K562 (cell line): ENCODE results near the gene CDCA4. TPM values are rescaled to one million over a fixed set of nuclear protein-coding genes. Genes with fewer than 3 reads are reported as not detected.
A peak's percentile ranks its signal among the peaks of the same experiment; 100 is the strongest.

Source experiments
- ATAC-seq: fragments of 200-7000 bp; cut with Tn5 transposase; 3 replicates; pipeline ENCODE4 v1.9.1; 2020; ENCODE audit warnings: moderate library complexity
- BruUV-seq: library from RNA; stranded (reverse); fragments of 400-500 nt; replicated peaks from 2 replicates; lab custom pipeline; 2021; lab: Mats Ljungman, UMichigan
- CTCF ChIA-PET: fragments of 300-600 bp; formaldehyde crosslinking; extraction: SDS; loops from one replicate; lab custom pipeline; 2021; ENCODE audit warnings: low intra/inter-chr PET ratio; lab: Yijun Ruan, JAX
- POLR2A ChIA-PET: fragments of 300-600, 350-650 bp; sonication (Branson Sonifier 250); formaldehyde crosslinking; extraction: SDS; loops from one replicate; lab custom pipeline; 2021; ENCODE audit warnings: antibody characterized with exemption, inconsistent platforms; lab: Yijun Ruan, JAX
- DNase-seq, 4 experiments: peaks; one replicate each; pipeline versions ENCODE4 v3.0.0 to v3.0.0-alpha.2; 2011 to 2018; ENCODE audit warnings: low spot score in 3 of 4, mixed read lengths in 3 of 4; ENCODE audit errors: extremely low read depth in 1 of 4
- FAIRE-seq: peaks from 2 replicates; lab custom pipeline; 2011; peaks lifted over from hg19 to GRCh38; lab: Jason Lieb, UNC
- H2AFZ ChIP-seq: 2 replicates; pipeline ENCODE4 v1.6.0; 2011; ENCODE audit warnings: low read depth, low read length, control low read depth, inconsistent platforms
- H3K27ac ChIP-seq: fragments of 200-600 bp; 3 replicates; pipeline ENCODE4 v1.8.0; 2011; ENCODE audit warnings: low read depth, mild to moderate bottlenecking, control low read depth, inconsistent platforms, low read length, moderate library complexity, mixed read lengths; ENCODE audit errors: extremely low read depth
- H3K27me3 ChIP-seq, 2 experiments: fragments of 300-600 bp in 1 of 2; 2 replicates in 1 of 2; 3 replicates in 1 of 2; pipeline versions ENCODE4 v1.6.0 to v1.8.0; 2011; ENCODE audit warnings: inconsistent platforms in 2 of 2, low read length in 2 of 2, mild to moderate bottlenecking in 1 of 2, mixed read lengths in 1 of 2, moderate library complexity in 1 of 2; ENCODE audit not compliant: control insufficient read depth in 2 of 2, insufficient read depth in 2 of 2
- H3K36me3 ChIP-seq: fragments of 300-600 bp; 3 replicates; pipeline ENCODE4 v1.8.0; 2011; ENCODE audit warnings: mild to moderate bottlenecking, low read length, inconsistent platforms; ENCODE audit not compliant: control insufficient read depth, insufficient read depth
- H3K4me1 ChIP-seq, 2 experiments: fragments of 200-600 bp in 1 of 2; replicated peaks in 1 of 2; 2 replicates in 1 of 2; 3 replicates in 1 of 2; pipeline versions ENCODE4 v1.5.1 to v1.8.0; 2011; ENCODE audit warnings: inconsistent platforms in 2 of 2, low read length in 2 of 2, mild to moderate bottlenecking in 1 of 2, mixed read lengths in 1 of 2, moderate library complexity in 1 of 2; ENCODE audit not compliant: control insufficient read depth in 2 of 2, insufficient read depth in 2 of 2
- H3K4me2 ChIP-seq: 2 replicates; pipeline ENCODE4 v1.6.1; 2011; ENCODE audit warnings: low read length, control low read depth, inconsistent platforms, mixed read lengths; ENCODE audit not compliant: insufficient read depth
- H3K4me3 ChIP-seq: fragments of 200-600 bp; sonication (generic), shearing (Covaris generic); 2 replicates; pipeline ENCODE4 v1.5.1; 2016; ENCODE audit warnings: control low read depth, inconsistent platforms
- H3K79me2 ChIP-seq: fragments of 200-600 bp; 3 replicates; pipeline ENCODE4 v1.8.0; 2011; ENCODE audit warnings: low read length, inconsistent platforms; ENCODE audit not compliant: control insufficient read depth, insufficient read depth
- H3K9ac ChIP-seq, 2 experiments: 2 replicates each; pipeline versions ENCODE4 v1.6.0 to v1.6.1; 2011; ENCODE audit warnings: low read depth in 2 of 2, low read length in 2 of 2, control low read depth in 1 of 2, inconsistent platforms in 1 of 2, mild to moderate bottlenecking in 1 of 2, mixed read lengths in 1 of 2; ENCODE audit not compliant: insufficient read depth in 1 of 2
- H3K9me1 ChIP-seq: one replicate; pipeline ENCODE4 v1.6.0; 2011; ENCODE audit warnings: inconsistent platforms, mild to moderate bottlenecking, low read length, moderate library complexity; ENCODE audit not compliant: control insufficient read depth, insufficient read depth
- H3K9me3 ChIP-seq: replicated peaks from 2 replicates; pipeline ENCODE4 v1.5.1; 2011; ENCODE audit warnings: low read depth, low read length, inconsistent platforms; ENCODE audit not compliant: control insufficient read depth, insufficient read depth
- H4K20me1 ChIP-seq: replicated peaks from 2 replicates; pipeline ENCODE4 v1.6.1; 2011; ENCODE audit warnings: low read length, inconsistent platforms, mixed read lengths; ENCODE audit not compliant: control insufficient read depth, insufficient read depth
- BCOR ChIP-seq: fragments of 450-650 bp; IDR thresholded peaks from 2 replicates; pipeline ENCODE4 v1.6.1; 2016
- FOSL1 ChIP-seq: fragments of 200-800 bp; sonication (Bioruptor generic); conservative IDR thresholded peaks from 2 replicates; pipeline ENCODE4 v1.6.1; 2016; ENCODE audit warnings: missing genetic modification characterization, missing compliant biosample characterization
- MAFK ChIP-seq: IDR thresholded peaks from 2 replicates; pipeline ENCODE4 v1.6.1; 2011; ENCODE audit warnings: low read length, improper control_type of control experiment
- MEF2A ChIP-seq: IDR thresholded peaks from 2 replicates; pipeline ENCODE4 v1.6.1; 2011; ENCODE audit warnings: low read depth, mild to moderate bottlenecking, low read length, moderate library complexity; ENCODE audit not compliant: control insufficient read depth
- ZNF143 ChIP-seq: sonication (generic); formaldehyde crosslinking; IDR thresholded peaks from 2 replicates; pipeline ENCODE4 v1.9.0; 2022; ENCODE audit warnings: mild to moderate bottlenecking, missing genetic modification reagents
- WGBS: fragments of 100-300 bp; shearing (Covaris generic); methylation state at CpG from one replicate; pipeline ENCODE4 v1.1.6; 2016; ENCODE audit warnings: low coverage, mixed read lengths; ENCODE audit not compliant: insufficient coverage; ENCODE audit errors: missing lambda C conversion rate; 5-methylcytosine and 5-hydroxymethylcytosine counted together
- in situ Hi-C: fragments of 300-500 bp; cut with MboI; formaldehyde crosslinking; loops from 4 replicates; pipeline ENCODE4 v1.15.0; 2018; ENCODE audit warnings: inconsistent platforms, mixed read lengths
- intact Hi-C: fragments of 100-400 bp; cut with micrococcal nuclease; formaldehyde crosslinking; loops from 2 replicates; pipeline ENCODE4 v1.14.2; 2022
- polyA plus RNA-seq, 8 experiments: library from polyadenylated mRNA; depleted of rRNA in 4 of 8; stranded (reverse) in 5 of 8; unstranded in 3 of 8; fragments of >200 nt; fragmentation: Nextera tagmentation in 2 of 8; fragmentation: Illumina TruSeq in 1 of 8; extraction: Ambion mirVana in 2 of 8; extraction: Trizol in 1 of 8; gene quantifications; 2 replicates each; pipeline versions ENCODE4 v1.2.1 to v1.2.3, GENCODE V29; 2011 to 2014; ENCODE audit warnings: inconsistent platforms in 1 of 8, missing spikeins in 1 of 8
- total RNA-seq, 7 experiments: library from RNA; depleted of rRNA in 6 of 7; stranded (reverse); fragments of >200 nt in 6 of 7; fragmentation: Illumina TruSeq in 2 of 7; extraction: Trizol in 2 of 7; gene quantifications; 2 replicates each; pipeline versions ENCODE4 v1.2.1 to v1.2.3, GENCODE V29; 2011 to 2021; ENCODE audit warnings: low replicate concordance in 1 of 7

Gene CDCA4
- total and polyA plus RNA-seq, 9 of the 15 experiments (the other 6 are each of a cell fraction or from before 2014, with no cell fraction given) = 6.6 to 44.2 (median 23.0) TPM

GRCh38 chr14:105023144-105023543 lies 2.3 kb upstream of the CDCA4 start:
- POLR2A ChIA-PET = interaction anchor here (0.8 kb wide), 1 partner anchor 11 kb away, joined by 3 read pairs; no protein-coding TSS in a partner anchor
- in situ Hi-C loops (no loop called here), intact Hi-C loops (no loop called here)
- H3K79me2 ChIP-seq = peaks cover 39% of the 10 kb centered on the region
- TF ChIP-seq MEF2A = no peak
- no peak for TF ChIP-seq ZNF143 (CRISPR knock-in tag)
- no peak for TF ChIP-seq MAFK
- H3K9me3 ChIP-seq = no peaks in the 10 kb centered on the region
- H3K4me1 ChIP-seq = peaks cover 11 to 25% of the 10 kb centered on the region in 2 experiments
- peaks cover 9% of the 10 kb centered on the region; the same call in 2 of the 3 replicates for H3K36me3 ChIP-seq
- FAIRE-seq (no peak), ATAC-seq (no peak), DNase-seq (no peak)
- H4K20me1 ChIP-seq = peaks cover 8% of the 10 kb centered on the region; the same call in 1 of the 2 replicates
- no peak overlapping the region for H3K9ac ChIP-seq
- no peak overlapping the region for H2AFZ ChIP-seq
- H3K27ac ChIP-seq = no peak overlapping the region
- H3K27me3 ChIP-seq = no peaks in the 10 kb centered on the region
- CTCF ChIA-PET = no interaction called here
- no TSS peak for BruUV-seq
- H3K9me1 ChIP-seq = peaks cover 4% of the 10 kb centered on the region
- WGBS = 67% methylated on average over 10 of the region's 11 CpGs
- no peak overlapping the region for H3K4me3 ChIP-seq
- no peak overlapping the region for H3K4me2 ChIP-seq

- peaks cover 16 to 28% of the 10 kb centered on the region in 2 experiments for H3K4me1 ChIP-seq
- H2AFZ ChIP-seq = no peak overlapping the region; the same call in 1 of the 2 replicates
- peaks cover 48% of the 10 kb centered on the region for H3K79me2 ChIP-seq
- no peaks in the 10 kb centered on the region for H3K27me3 ChIP-seq
- POLR2A ChIA-PET = interaction anchor here (0.6 kb wide), 1 partner anchor 1468 kb away, joined by 3 read pairs; no protein-coding TSS in a partner anchor
- peaks cover 15% of the 10 kb centered on the region; the same call in 2 of the 3 replicates for H3K36me3 ChIP-seq
- CTCF ChIA-PET = no interaction called here
- FAIRE-seq (no peak), DNase-seq (no peak), ATAC-seq (no peak)
- peak overlapping the region; percentile 80; the same call in 1 of the 3 replicates for H3K27ac ChIP-seq
- no peaks in the 10 kb centered on the region for H3K9me3 ChIP-seq
- H4K20me1 ChIP-seq = peaks cover 8% of the 10 kb centered on the region; the same call in 1 of the 2 replicates
- no TSS peak for BruUV-seq
- intact Hi-C loops (no loop called here), in situ Hi-C loops (no loop called here)
- H3K9me1 ChIP-seq = peaks cover 4% of the 10 kb centered on the region
- H3K9ac ChIP-seq = peak overlapping the region; percentile 83 to 97; a peak in 3 of 4 replicates
- peak overlapping the region; percentile 85 for H3K4me2 ChIP-seq
- H3K4me3 ChIP-seq = peak overlapping the region; percentile 72
- TF ChIP-seq BCOR = no peak
- TF ChIP-seq FOSL1 (tag) = 0 out of 2 replicates have a peak, but pooled peaks have one; percentile 37
- WGBS = 44% methylated on average over 2 of the region's 2 CpGs
These were observed 1.4 kb upstream of the CDCA4 start for GRCh38 chr14:105022276-105022670.
